ENCODE measurements around the gene ARSH. TPM values are rescaled to one million over a fixed set of nuclear protein-coding genes. Genes with fewer than 3 reads are reported as not detected.
A peak's percentile ranks its signal among the peaks of the same experiment; 100 is the strongest.

The ARSH gene, protein sequence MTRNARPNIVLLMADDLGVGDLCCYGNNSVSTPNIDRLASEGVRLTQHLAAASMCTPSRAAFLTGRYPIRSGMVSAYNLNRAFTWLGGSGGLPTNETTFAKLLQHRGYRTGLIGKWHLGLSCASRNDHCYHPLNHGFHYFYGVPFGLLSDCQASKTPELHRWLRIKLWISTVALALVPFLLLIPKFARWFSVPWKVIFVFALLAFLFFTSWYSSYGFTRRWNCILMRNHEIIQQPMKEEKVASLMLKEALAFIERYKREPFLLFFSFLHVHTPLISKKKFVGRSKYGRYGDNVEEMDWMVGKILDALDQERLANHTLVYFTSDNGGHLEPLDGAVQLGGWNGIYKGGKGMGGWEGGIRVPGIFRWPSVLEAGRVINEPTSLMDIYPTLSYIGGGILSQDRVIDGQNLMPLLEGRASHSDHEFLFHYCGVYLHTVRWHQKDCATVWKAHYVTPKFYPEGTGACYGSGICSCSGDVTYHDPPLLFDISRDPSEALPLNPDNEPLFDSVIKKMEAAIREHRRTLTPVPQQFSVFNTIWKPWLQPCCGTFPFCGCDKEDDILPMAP
- total RNA-seq: not detected
- not detected for polyA plus RNA-seq (2013, experiment 1 of 2)
- polyA plus RNA-seq (2013, experiment 2 of 2): not detected
- long read RNA-seq, experiment 1: 0 reads
- long read RNA-seq, experiment 2: 0 reads
- long read RNA-seq, experiment 3: 0 reads
- long read RNA-seq, experiment 4: 0 reads

DNA sequence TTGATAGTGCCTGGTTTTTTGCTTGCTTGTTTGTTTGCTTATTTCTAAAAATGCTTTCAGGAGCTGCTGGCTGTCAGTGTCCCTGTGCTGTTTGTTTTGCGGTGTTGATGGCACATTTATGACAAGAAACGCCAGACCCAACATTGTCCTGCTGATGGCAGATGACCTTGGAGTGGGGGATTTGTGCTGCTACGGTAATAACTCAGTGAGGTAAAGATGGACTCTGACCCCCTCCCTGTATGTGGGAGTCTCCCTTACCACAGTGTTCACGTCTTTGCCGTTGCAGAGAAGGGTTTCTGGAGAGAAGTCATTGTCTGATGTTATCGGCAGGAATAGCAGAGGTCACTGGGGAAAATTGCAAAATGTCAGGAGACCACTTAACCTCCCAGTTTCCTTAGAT lies at the start of gene ARSH:
Gene ARSH (plus strand): TSS at position 52 of the 400 bp plus-strand sequence. CDS start 67 bp downstream, at position 119.
- Mint-ChIP-seq H3K9me3 (peaks cover 38% of the 10 kb centered on the region), H3K27ac (no peak within 1 kb of the TSS), H3K27me3 (ENCODE audit: insufficient read depth) (no peaks in the 10 kb centered on the region), H3K4me3 (no peak within 1 kb of the TSS), H3K36me3 (ENCODE audit: low read depth) (no peaks in the 10 kb centered on the region), H3K4me1 (no peaks in the 10 kb centered on the region)
- Histone ChIP-seq H3K27me3 (ENCODE audit: control insufficient read depth, insufficient read depth, low read length, poor library complexity, severe bottlenecking) (no peaks in the 10 kb centered on the region), H3K36me3 (ENCODE audit: control insufficient read depth, insufficient read depth, low read length) (no peaks in the 10 kb centered on the region), H3K4me1 (ENCODE audit: control insufficient read depth, insufficient read depth, low read length) (no peaks in the 10 kb centered on the region), H3K9me3 (ENCODE audit: control insufficient read depth, low read length) (peaks cover 8% of the 10 kb centered on the region), H3K4me3 (ENCODE audit: low read length) (no peak within 1 kb of the TSS), H3K9ac (ENCODE audit: extremely low read depth, low read length, poor library complexity, severe bottlenecking) (no peak within 1 kb of the TSS), H3K27ac (ENCODE audit: low read depth, low read length) (no peak within 1 kb of the TSS)
- TF ChIP-seq, protein P1, sequence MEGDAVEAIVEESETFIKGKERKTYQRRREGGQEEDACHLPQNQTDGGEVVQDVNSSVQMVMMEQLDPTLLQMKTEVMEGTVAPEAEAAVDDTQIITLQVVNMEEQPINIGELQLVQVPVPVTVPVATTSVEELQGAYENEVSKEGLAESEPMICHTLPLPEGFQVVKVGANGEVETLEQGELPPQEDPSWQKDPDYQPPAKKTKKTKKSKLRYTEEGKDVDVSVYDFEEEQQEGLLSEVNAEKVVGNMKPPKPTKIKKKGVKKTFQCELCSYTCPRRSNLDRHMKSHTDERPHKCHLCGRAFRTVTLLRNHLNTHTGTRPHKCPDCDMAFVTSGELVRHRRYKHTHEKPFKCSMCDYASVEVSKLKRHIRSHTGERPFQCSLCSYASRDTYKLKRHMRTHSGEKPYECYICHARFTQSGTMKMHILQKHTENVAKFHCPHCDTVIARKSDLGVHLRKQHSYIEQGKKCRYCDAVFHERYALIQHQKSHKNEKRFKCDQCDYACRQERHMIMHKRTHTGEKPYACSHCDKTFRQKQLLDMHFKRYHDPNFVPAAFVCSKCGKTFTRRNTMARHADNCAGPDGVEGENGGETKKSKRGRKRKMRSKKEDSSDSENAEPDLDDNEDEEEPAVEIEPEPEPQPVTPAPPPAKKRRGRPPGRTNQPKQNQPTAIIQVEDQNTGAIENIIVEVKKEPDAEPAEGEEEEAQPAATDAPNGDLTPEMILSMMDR (conservative IDR thresholded peaks at IDR 0.05): no peak
- WGBS, 2 experiments (ENCODE audit: insufficient coverage in 1 of 2, insufficient read length in 1 of 2): 95 to 100% methylated on average over 2 to 6 of the region's 6 CpGs
- no peak for DNase-seq

DNA sequence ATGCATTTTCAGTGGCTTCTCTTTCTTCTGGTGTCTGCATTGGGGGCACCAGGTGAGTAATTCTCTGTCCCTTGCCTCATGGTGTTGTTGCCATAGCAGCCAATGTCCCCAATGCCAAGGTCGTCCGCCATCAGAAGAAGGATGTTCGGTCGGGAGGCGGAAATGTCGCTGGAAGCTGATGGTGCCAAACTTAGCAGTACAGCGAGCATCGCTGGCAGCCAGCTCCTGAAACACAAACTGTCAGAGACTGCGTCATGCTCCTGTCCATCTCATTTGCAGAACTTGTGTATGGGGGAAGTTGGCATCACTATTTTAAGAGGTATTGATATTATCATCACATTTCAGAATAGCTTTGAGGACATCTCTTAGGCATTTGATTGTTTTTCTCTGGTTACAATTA lies 48.1 kb upstream of the ARSH start:
- peaks cover 25% of the 10 kb centered on the region for H3K4me1 Mint-ChIP-seq
- no peaks in the 10 kb centered on the region for H3K9me3 ChIP-seq (ENCODE audit: control insufficient read depth, low read length)
- WGBS, 2 experiments (ENCODE audit: insufficient coverage in 1 of 2, insufficient read length in 1 of 2): 93 to 94% methylated on average over 3 to 8 of the region's 9 CpGs
- H3K9ac ChIP-seq (ENCODE audit: extremely low read depth, low read length, poor library complexity, severe bottlenecking): no peak overlapping the region
- TF ChIP-seq, protein P1 (conservative IDR thresholded peaks at IDR 0.05): no peak
- no peak overlapping the region for H3K27ac Mint-ChIP-seq
- H3K4me3 Mint-ChIP-seq: no peak overlapping the region
- no peak for DNase-seq
- H3K27ac ChIP-seq (ENCODE audit: low read depth, low read length): no peak overlapping the region
- H3K9me3 Mint-ChIP-seq: no peaks in the 10 kb centered on the region
- no peaks in the 10 kb centered on the region for H3K4me1 ChIP-seq (ENCODE audit: control insufficient read depth, insufficient read depth, low read length)
- H3K36me3 Mint-ChIP-seq (ENCODE audit: low read depth): peaks cover 66% of the 10 kb centered on the region
- no peaks in the 10 kb centered on the region for H3K27me3 ChIP-seq (ENCODE audit: control insufficient read depth, insufficient read depth, low read length, poor library complexity, severe bottlenecking)
- H3K27me3 Mint-ChIP-seq (ENCODE audit: insufficient read depth): no peaks in the 10 kb centered on the region
- H3K4me3 ChIP-seq (ENCODE audit: low read length): no peak overlapping the region
- H3K36me3 ChIP-seq (ENCODE audit: control insufficient read depth, insufficient read depth, low read length): peaks cover 59% of the 10 kb centered on the region

DNA sequence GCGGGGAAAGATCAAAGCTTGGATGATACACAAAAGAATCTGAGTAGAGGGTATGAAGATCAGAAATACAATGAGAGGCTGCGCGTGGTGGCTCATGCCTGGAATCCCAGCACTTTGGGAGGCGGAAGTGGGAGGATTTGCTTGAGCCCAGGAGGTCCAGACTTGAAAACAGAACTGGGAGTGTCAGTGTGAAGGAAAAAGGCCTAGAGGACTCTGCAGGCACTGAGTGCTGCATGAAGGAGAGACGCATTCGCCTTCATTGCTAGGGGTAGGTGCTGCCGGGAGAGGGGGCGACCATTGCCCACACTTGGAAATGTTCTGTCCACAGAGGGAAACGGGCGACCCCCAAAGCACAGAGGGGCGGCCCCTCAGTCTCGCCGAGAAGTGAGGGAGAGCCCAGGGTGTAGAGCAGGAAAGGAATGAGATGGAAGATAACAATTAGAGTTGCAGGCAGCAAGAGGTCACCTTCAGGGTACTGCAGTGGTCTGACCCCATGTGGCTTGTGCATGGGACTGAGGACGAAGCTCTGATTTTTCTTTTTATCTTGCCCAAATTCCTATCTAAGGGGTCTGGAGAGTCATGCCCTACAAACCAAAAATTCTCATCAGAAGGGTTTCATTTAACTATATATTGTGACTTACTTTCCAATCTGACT lies 45.4 kb upstream of the ARSH start:
- Mint-ChIP-seq H3K36me3 (ENCODE audit: low read depth) (peaks cover 38% of the 10 kb centered on the region), H3K4me1 (peaks cover 34% of the 10 kb centered on the region), H3K4me3 (peak overlapping the region; percentile 91), H3K27ac (peak overlapping the region; percentile 64), H3K27me3 (ENCODE audit: insufficient read depth) (no peaks in the 10 kb centered on the region), H3K9me3 (no peaks in the 10 kb centered on the region)
- Histone ChIP-seq H3K36me3 (ENCODE audit: control insufficient read depth, insufficient read depth, low read length) (peaks cover 33% of the 10 kb centered on the region), H3K4me1 (ENCODE audit: control insufficient read depth, insufficient read depth, low read length) (no peaks in the 10 kb centered on the region), H3K27ac (ENCODE audit: low read depth, low read length) (no peak overlapping the region), H3K4me3 (ENCODE audit: low read length) (peak overlapping the region; percentile 90), H3K9me3 (ENCODE audit: control insufficient read depth, low read length) (no peaks in the 10 kb centered on the region), H3K27me3 (ENCODE audit: control insufficient read depth, insufficient read depth, low read length, poor library complexity, severe bottlenecking) (no peaks in the 10 kb centered on the region), H3K9ac (ENCODE audit: extremely low read depth, low read length, poor library complexity, severe bottlenecking) (peak overlapping the region; percentile 15)
- peak; percentile 86 for DNase-seq
- TF ChIP-seq, protein P1 (conservative IDR thresholded peaks at IDR 0.05): peak; percentile 17
- 42 to 69% methylated on average over 3 to 14 of the region's 14 CpGs for WGBS, 2 experiments (ENCODE audit: insufficient coverage in 1 of 2, insufficient read length in 1 of 2)
